ENCODE measurements around the gene GARIN1A.
"Not testable (repeated sequence)": the region's sequence is repeated elsewhere in the genome, so short reads cannot be mapped to it uniquely, and the experiment has no call there.

The GARIN1A gene

GRCh38 chr7:128671992-128672391, at the start of gene GARIN1A:
Gene GARIN1A, plus strand, starts transcription at chr7:128672292. Its CDS starts 106 bp downstream, at chr7:128672398.
- no peaks in the 10 kb centered on the region for H4K20me1 ChIP-seq
- no peak within 1 kb of the TSS for H3K9ac ChIP-seq
- H3K27me3 ChIP-seq = no peaks in the 10 kb centered on the region
- H3K36me3 ChIP-seq = no peaks in the 10 kb centered on the region
- no peak within 1 kb of the TSS for H3K4me3 ChIP-seq
- H3K4me2 ChIP-seq = no peak within 1 kb of the TSS
- no peaks in the 10 kb centered on the region for H3K9me3 ChIP-seq (replicated peaks in 1 of 11)
- H3K27ac ChIP-seq = no peak within 1 kb of the TSS
- no peaks in the 10 kb centered on the region for H3K4me1 ChIP-seq
- TF ChIP-seq Cebpa-rat (IDR thresholded peaks at IDR 0.05) = no peak

GRCh38 chr7:128627124-128627523, 45.0 kb upstream of the GARIN1A start:
- not testable (repeated sequence) for H3K9me3 ChIP-seq (replicated peaks in 1 of 11); H3K4me3 ChIP-seq; H4K20me1 ChIP-seq; H3K27ac ChIP-seq; H3K4me1 ChIP-seq; H3K9ac ChIP-seq; H3K4me2 ChIP-seq; H3K27me3 ChIP-seq
- H3K36me3 ChIP-seq = peaks cover 60 to 96% (median 77%) of the 10 kb centered on the region in 11 experiments

GRCh38 chr7:128633915-128634314, 38.2 kb upstream of the GARIN1A start:
- Histone ChIP-seq H4K20me1 (peaks cover 0 to 15% (median 0%) of the 10 kb centered on the region in 11 experiments; a peak in 3 of 22 replicates), H3K36me3 (peaks cover 46 to 81% (median 65%) of the 10 kb centered on the region in 11 experiments)
- not testable (repeated sequence) for H3K4me3 ChIP-seq; H3K4me2 ChIP-seq; H3K4me1 ChIP-seq; H3K27ac ChIP-seq; H3K9ac ChIP-seq; H3K9me3 ChIP-seq (replicated peaks in 1 of 11); H3K27me3 ChIP-seq

- not testable (repeated sequence) for H3K4me3 ChIP-seq; H4K20me1 ChIP-seq; H3K4me1 ChIP-seq; H3K27ac ChIP-seq; H3K9me3 ChIP-seq (replicated peaks in 1 of 11); H3K4me2 ChIP-seq; H3K9ac ChIP-seq; H3K27me3 ChIP-seq
- H3K36me3 ChIP-seq = peaks cover 27 to 60% (median 40%) of the 10 kb centered on the region in 11 experiments
These were observed 26.9 kb upstream of the GARIN1A start for GRCh38 chr7:128645206-128645605.

GRCh38 chr7:128645844-128646243, 26.2 kb upstream of the GARIN1A start:
- not testable (repeated sequence) for H3K4me2 ChIP-seq; H3K9me3 ChIP-seq (replicated peaks in 1 of 11); H3K9ac ChIP-seq; H3K4me3 ChIP-seq; H3K27me3 ChIP-seq; H4K20me1 ChIP-seq; H3K27ac ChIP-seq; H3K4me1 ChIP-seq
- H3K36me3 ChIP-seq = peaks cover 23 to 53% (median 34%) of the 10 kb centered on the region in 11 experiments

- H3K9ac ChIP-seq; H4K20me1 ChIP-seq; H3K4me2 ChIP-seq; H3K4me1 ChIP-seq; H3K4me3 ChIP-seq; H3K9me3 ChIP-seq (replicated peaks in 1 of 11); H3K27ac ChIP-seq; H3K27me3 ChIP-seq: not testable (repeated sequence)
- H3K36me3 ChIP-seq = peaks cover 24 to 56% (median 36%) of the 10 kb centered on the region in 11 experiments
These were observed 25.2 kb upstream of the GARIN1A start for GRCh38 chr7:128646877-128647276.

- peaks cover 9 to 45% (median 16%) of the 10 kb centered on the region in 11 experiments; a peak in 20 of 22 replicates for H3K36me3 ChIP-seq
- H3K4me1 ChIP-seq; H3K27me3 ChIP-seq; H3K9me3 ChIP-seq (replicated peaks in 1 of 11); H3K27ac ChIP-seq; H3K4me3 ChIP-seq; H3K4me2 ChIP-seq; H4K20me1 ChIP-seq; H3K9ac ChIP-seq: not testable (repeated sequence)
These were observed 21.0 kb upstream of the GARIN1A start for GRCh38 chr7:128651096-128651495.

GRCh38 chr7:128652606-128653005, 19.5 kb upstream of the GARIN1A start:
- not testable (repeated sequence) for H3K27ac ChIP-seq; H3K27me3 ChIP-seq; H3K4me2 ChIP-seq; H3K4me1 ChIP-seq; H4K20me1 ChIP-seq; H3K9me3 ChIP-seq (replicated peaks in 1 of 11); H3K4me3 ChIP-seq; H3K9ac ChIP-seq
- H3K36me3 ChIP-seq = peaks cover 3 to 41% (median 12%) of the 10 kb centered on the region in 11 experiments; a peak in 15 of 22 replicates

- H3K36me3 ChIP-seq = peaks cover 3 to 41% (median 12%) of the 10 kb centered on the region in 11 experiments; a peak in 15 of 22 replicates
- not testable (repeated sequence) for H3K27me3 ChIP-seq; H3K27ac ChIP-seq; H3K4me1 ChIP-seq; H3K9ac ChIP-seq; H3K4me3 ChIP-seq; H3K4me2 ChIP-seq; H4K20me1 ChIP-seq; H3K9me3 ChIP-seq (replicated peaks in 1 of 11)
These were observed 18.9 kb upstream of the GARIN1A start for GRCh38 chr7:128653197-128653596.

- peaks cover 3 to 41% (median 12%) of the 10 kb centered on the region in 11 experiments; a peak in 15 of 22 replicates for H3K36me3 ChIP-seq
- not testable (repeated sequence) for H3K27me3 ChIP-seq; H4K20me1 ChIP-seq; H3K27ac ChIP-seq; H3K9ac ChIP-seq; H3K4me1 ChIP-seq; H3K4me3 ChIP-seq; H3K9me3 ChIP-seq (replicated peaks in 1 of 11); H3K4me2 ChIP-seq
These were observed 18.0 kb upstream of the GARIN1A start for GRCh38 chr7:128654080-128654479.

- H3K27me3 ChIP-seq; H3K4me2 ChIP-seq; H3K4me1 ChIP-seq; H3K4me3 ChIP-seq; H4K20me1 ChIP-seq; H3K9me3 ChIP-seq (replicated peaks in 1 of 11); H3K27ac ChIP-seq; H3K9ac ChIP-seq: not testable (repeated sequence)
- H3K36me3 ChIP-seq = peaks cover 3 to 41% (median 12%) of the 10 kb centered on the region in 11 experiments; a peak in 15 of 22 replicates
These were observed 17.6 kb upstream of the GARIN1A start for GRCh38 chr7:128654501-128654900.

- peaks cover 32 to 42% (median 37%) of the 10 kb centered on the region in 11 experiments for H3K9me3 ChIP-seq (replicated peaks in 1 of 11)
- not testable (repeated sequence) for H3K4me2 ChIP-seq, H3K4me3 ChIP-seq, H3K27ac ChIP-seq, H3K9ac ChIP-seq, H4K20me1 ChIP-seq, H3K4me1 ChIP-seq, H3K27me3 ChIP-seq
- peaks cover 14 to 48% (median 28%) of the 10 kb centered on the region in 11 experiments for H3K36me3 ChIP-seq
These were observed 13.7 kb upstream of the GARIN1A start for GRCh38 chr7:128658428-128658827.

Measured in BLaER1 treated with 17β-estradiol and CSF1 and Interleukin-3, amounts not matched to agents 10 nM and 100 nM (cell line).